A204.1 (cell line): ENCODE results near the gene HAPLN3.

Source experiments
- FAIRE-seq: peaks from 2 replicates; lab custom pipeline; 2012; peaks lifted over from hg19 to GRCh38; lab: Jason Lieb, UNC

Gene HAPLN3

DNA sequence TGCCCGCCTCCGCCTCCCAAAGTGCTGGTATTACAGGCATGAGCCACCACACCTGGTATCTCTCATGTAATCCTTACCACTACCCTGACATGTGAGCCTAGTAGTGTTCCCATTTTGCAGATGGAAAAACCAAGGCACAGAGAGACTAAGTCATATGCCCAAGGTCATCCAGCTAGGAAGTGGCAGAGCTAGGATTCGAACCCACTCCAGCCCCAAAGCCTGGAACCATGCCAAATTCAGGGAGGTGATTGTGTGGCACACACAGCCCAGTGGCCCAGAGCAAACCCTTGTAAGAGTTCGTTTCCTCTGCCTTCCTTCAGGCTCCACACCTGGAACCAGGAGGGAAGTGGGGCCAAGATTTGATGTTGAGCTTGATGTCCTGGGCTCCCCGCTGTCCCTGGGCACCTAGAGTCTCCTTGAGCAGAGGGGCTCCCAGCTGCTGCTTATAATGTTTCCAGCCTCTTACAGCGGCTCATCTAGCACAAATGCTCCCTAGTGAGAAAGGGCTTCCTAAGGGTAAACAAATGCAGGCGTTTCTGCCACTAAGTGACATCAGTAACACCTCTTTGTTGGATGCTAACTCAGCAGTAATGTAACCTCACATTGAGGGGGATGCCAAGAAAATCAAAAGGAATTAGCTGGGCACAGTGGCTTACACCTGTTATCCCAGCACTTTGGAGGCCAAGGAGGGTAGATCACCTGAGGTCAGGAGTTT, 3.6 kb downstream of the HAPLN3 start:
- no peak for FAIRE-seq

- no peak for FAIRE-seq
Observed at GRCh38 chr15:88890495-88890894, 4.8 kb downstream of the HAPLN3 start.

- no peak for FAIRE-seq
Observed at GRCh38 chr15:88888719-88889118, 6.6 kb downstream of the HAPLN3 start.

GRCh38 chr15:88887068-88887580, 8.2 kb downstream of the HAPLN3 start:
- no peak for FAIRE-seq

GRCh38 chr15:88882785-88883184, 12.6 kb downstream of the HAPLN3 start:
- FAIRE-seq: no peak

- FAIRE-seq: no peak
Observed at GRCh38 chr15:88881775-88882174, 13.6 kb downstream of the HAPLN3 start.

DNA sequence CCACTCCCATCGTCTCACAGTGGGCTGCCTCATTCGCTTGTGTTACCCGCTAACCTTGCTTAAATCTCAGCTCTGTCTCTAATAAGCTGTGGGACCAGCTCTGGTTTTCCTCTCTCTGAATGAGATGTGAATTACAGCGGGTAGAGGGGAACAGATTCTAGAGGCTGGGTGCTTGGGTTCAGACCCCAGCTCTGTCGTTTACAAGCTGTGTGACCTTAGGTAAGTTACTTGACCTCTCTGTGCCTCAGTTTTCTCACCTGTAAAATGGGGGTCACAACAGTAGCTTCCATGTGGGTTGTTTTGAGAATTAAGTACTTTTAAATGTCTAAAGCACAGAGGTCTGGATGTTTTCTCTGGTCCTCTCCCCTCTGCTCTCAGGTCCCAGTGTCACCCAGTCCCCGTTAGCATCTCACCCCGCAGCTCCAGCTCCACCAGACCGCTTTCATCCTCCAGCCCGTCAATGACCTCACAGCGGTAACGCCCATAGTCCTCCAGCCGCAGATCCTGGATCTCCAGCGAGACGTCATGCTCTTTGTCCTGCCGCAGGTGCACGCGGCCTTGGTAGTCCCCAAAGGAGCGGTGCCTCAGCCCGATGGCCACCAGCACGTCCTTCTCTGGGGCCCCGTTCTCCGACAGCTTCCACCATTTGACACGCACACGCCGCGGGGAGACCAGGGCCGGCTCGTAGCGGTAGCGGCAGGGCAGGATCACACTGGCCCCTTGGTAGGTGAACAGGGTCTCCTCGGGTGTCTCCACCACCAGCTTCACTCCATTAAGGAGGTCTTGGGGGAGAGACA, 14.2 kb downstream of the HAPLN3 start:
- no peak for FAIRE-seq

- no peak for FAIRE-seq
Observed at GRCh38 chr15:88878720-88879184, 16.6 kb downstream of the HAPLN3 start.

GRCh38 chr15:88877906-88878305, 17.4 kb downstream of the HAPLN3 start:
- FAIRE-seq: no peak

- no peak for FAIRE-seq
Observed at GRCh38 chr15:88877415-88877814, 17.9 kb downstream of the HAPLN3 start.

DNA sequence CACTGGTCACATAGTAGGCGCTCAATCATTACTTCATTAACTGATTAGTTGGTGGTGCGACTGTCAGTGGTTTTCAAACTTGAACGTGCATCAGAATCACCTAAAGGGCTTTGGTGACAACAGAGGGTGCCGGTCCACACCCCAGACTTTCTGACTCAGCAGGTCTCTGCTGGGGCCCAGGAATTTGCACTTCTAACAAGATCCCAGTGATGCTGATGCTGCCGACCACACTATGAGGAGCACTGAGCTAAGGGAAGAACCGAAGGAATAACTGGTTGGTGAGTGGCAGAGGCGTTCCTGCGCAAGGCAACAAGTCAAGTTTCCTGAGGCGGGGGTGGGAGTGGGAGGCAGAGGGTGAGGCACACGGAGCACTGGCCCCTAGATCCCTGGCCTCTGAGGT, 18.8 kb downstream of the HAPLN3 start:
- FAIRE-seq: no peak

- no peak for FAIRE-seq
Observed at GRCh38 chr15:88874684-88875083, 20.7 kb downstream of the HAPLN3 start.

DNA sequence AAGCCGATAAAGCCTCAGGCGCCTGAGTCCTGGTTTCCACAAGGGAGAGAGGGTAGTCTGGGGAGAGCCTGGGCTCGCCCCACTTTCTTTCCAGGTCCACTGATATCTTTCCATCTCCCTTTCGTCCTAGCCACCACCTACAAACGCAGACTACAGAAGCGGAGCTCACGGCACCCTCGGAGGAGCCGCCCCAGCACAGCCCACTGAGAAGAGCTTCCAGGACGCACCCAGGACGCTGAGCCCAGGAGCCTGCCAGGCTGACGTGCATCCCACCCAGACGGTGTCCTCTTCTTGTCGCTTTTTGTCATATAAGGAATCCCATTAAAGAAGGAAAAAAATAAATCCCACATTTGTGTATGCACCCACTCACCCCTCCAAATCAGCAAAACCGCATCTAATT, 21.1 kb downstream of the HAPLN3 start:
- FAIRE-seq: no peak

- FAIRE-seq: no peak
Observed at GRCh38 chr15:88873786-88874185, 21.6 kb downstream of the HAPLN3 start.

DNA sequence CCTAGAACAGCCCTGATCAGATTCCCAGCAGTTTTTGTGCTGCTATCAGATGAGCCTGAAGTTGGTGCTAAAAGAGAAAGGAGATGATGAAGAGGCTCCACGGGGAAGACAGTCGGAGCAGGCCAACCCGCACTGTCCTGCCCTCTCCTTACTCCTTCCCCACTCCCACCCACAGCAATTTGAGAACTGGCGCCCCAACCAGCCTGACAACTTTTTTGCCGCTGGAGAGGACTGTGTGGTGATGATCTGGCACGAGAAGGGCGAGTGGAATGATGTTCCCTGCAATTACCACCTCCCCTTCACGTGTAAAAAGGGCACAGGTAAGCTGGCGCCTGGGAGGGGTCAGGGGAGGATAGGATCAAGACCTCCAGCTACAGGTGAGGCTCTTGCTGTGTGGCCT, 22.6 kb downstream of the HAPLN3 start:
- FAIRE-seq: no peak

GRCh38 chr15:88872106-88872505, 23.2 kb downstream of the HAPLN3 start:
- no peak for FAIRE-seq

DNA sequence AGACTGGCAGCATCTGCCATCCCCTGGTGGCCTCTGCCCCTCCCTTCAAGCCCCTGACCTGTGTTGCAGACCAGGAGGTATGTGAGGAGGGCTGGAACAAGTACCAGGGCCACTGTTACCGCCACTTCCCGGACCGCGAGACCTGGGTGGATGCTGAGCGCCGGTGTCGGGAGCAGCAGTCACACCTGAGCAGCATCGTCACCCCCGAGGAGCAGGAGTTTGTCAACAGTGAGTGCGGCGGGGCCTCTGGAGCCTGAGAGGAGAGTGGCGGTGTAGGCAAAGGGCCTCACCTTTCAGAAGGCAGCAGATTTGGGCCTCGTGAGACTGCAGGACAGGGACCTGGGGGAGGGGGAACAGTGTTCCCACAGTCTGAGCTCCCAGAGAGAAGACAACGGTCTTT, 24.0 kb downstream of the HAPLN3 start:
- FAIRE-seq: no peak

- no peak for FAIRE-seq
Observed at GRCh38 chr15:88866295-88866881, 29.0 kb downstream of the HAPLN3 start.

- no peak for FAIRE-seq
Observed at GRCh38 chr15:88865498-88866099, 29.7 kb downstream of the HAPLN3 start.

- no peak for FAIRE-seq
Observed at GRCh38 chr15:88864861-88865497, 30.4 kb downstream of the HAPLN3 start.

- FAIRE-seq: no peak
Observed at GRCh38 chr15:88863412-88863811, 31.9 kb downstream of the HAPLN3 start.

- no peak for FAIRE-seq
Observed at GRCh38 chr15:88860212-88860611, 35.1 kb downstream of the HAPLN3 start.
